GM19193 (cell line): ENCODE results near the gene EIF2A.

Experiments
- POLR2A ChIP-seq: IDR thresholded peaks from 4 replicates; pipeline ENCODE4 v1.6.1; 2011; ENCODE audit not compliant: insufficient read depth, insufficient read length; ENCODE audit errors: extremely low read depth

EIF2A gene

GRCh38 chr3:150531775-150532174 lies 14.8 kb upstream of the EIF2A start:
- no peak for TF ChIP-seq POLR2A

- no peak for TF ChIP-seq POLR2A
Observed at GRCh38 chr3:150535204-150535603, 11.4 kb upstream of the EIF2A start.

- TF ChIP-seq POLR2A = no peak
Observed at GRCh38 chr3:150538324-150539208, 8.0 kb upstream of the EIF2A start.

GRCh38 chr3:150540297-150540696 lies 6.3 kb upstream of the EIF2A start:
- TF ChIP-seq POLR2A = no peak

- no peak for TF ChIP-seq POLR2A
Observed at GRCh38 chr3:150540991-150541390, 5.6 kb upstream of the EIF2A start.

GRCh38 chr3:150543128-150543527 lies 3.5 kb upstream of the EIF2A start:
- no peak for TF ChIP-seq POLR2A

- TF ChIP-seq POLR2A = no peak
Observed at GRCh38 chr3:150543531-150543930, 3.1 kb upstream of the EIF2A start.

- no peak for TF ChIP-seq POLR2A
Observed at GRCh38 chr3:150544041-150544440, 2.5 kb upstream of the EIF2A start.

- TF ChIP-seq POLR2A = no peak
Observed at GRCh38 chr3:150544726-150545125, 1.9 kb upstream of the EIF2A start.

- TF ChIP-seq POLR2A = no peak
Observed at GRCh38 chr3:150545419-150546225, 965 bp upstream of the EIF2A start.

GRCh38 chr3:150547045-150547741 lies 606 bp downstream of the EIF2A start:
- no peak for TF ChIP-seq POLR2A

GRCh38 chr3:150555859-150556436 lies 9.4 kb downstream of the EIF2A start:
- TF ChIP-seq POLR2A = no peak

GRCh38 chr3:150556792-150557191 lies 10.2 kb downstream of the EIF2A start:
- TF ChIP-seq POLR2A = no peak

- TF ChIP-seq POLR2A = no peak
Observed at GRCh38 chr3:150557725-150558124, 11.1 kb downstream of the EIF2A start.

GRCh38 chr3:150564243-150564642 lies 17.7 kb downstream of the EIF2A start:
- no peak for TF ChIP-seq POLR2A
